NCI-H748 (cell line): ENCODE data around the gene CATSPER2.
"Not testable (repeated sequence)": the region's sequence is repeated elsewhere in the genome, so short reads cannot be mapped to it uniquely, and the experiment has no call there.

Experiments
- DNase-seq: peaks from one replicate; lab custom pipeline; 2025; ENCODE audit not compliant: unreplicated experiment; lab: John Stamatoyannopoulos, UW

Gene CATSPER2

DNA sequence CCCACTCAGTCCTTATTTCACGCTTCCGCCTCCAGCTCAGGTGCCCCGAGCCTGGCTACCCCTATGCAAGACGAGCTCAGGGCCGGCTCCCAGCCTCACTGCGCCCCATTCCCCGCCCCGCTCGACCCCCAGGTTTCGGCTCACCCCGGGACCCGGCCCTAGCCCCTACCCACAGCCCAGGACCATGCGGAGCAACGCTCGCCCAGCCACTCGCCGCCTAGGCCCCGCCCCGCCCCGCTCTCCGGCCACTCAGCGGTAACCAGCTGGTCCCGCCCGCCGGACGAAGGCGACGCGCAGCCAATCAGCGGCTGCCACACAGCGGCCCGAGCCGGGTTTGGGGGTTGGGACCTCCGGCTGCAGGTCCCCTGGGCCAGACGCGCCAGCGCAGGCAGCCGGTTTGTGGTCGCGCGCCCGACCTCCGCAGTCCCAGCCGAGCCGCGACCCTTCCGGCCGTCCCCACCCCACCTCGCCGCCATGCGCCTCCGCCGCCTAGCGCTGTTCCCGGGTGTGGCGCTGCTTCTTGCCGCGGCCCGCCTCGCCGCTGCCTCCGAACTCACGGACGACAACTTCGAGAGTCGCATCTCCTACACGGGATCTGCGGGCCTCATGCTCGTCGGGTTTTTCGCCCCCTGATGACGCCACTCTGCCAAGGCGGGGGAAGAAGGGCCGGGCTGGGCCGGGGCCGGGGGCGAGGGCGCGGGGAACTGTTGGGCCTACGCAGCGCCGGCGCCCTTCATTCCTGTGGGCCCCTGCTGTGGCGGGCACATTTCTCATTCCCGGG is at the start of gene CATSPER2:
Gene CATSPER2 (minus strand): TSS at position 196 of the 781 bp plus-strand sequence. CDS start 783 bp downstream, outside the sequence.
- DNase-seq, result no peak

DNA sequence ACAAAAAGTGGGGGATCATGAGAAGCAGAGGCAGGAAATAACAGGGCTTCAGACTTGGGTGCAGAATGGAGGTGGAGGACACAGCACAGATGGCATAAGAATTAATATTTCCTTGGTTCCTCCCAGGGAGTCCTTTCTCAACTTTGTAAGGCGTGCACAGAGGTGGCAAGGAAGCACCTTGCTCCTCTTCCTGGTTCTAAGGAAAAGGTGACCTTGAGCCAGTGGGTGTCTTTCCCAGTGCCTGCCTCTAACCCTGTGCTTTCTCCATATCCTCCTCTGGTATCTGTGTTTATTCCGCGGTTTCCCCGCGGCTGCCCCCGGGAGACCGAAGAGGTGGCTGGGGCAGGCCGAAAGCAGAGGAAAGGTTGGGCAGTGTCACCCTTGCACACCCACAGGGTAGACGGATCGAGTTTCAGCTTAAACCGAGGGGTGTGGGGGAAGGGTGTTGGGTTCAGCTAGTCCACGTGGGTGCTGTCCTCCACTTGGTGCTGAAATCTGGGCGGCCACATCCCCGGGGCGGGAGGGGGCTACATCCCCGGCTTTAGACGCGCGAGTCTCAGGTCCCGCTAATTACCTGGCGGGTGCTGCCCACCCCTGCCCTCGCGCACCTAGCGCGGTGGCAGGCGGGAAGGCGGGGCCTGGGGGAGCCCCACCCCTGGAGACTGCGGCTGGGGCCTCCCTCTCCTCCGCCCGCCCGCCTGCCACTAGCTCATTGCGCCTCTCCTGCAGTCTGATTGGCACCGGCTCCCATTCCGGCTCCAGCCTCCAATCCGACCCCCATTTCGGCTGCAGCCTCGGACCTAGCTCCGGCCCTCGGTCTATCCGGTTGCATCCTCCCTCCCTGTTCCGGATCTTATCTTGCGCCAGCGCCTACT is 44.7 kb upstream of the CATSPER2 start, which contains the start of gene CKMT1A:
Gene CKMT1A (plus strand): TSS at position 712 of the 875 bp plus-strand sequence. CDS start 192 bp downstream, outside the sequence.
- DNase-seq, result not testable (repeated sequence)

DNA sequence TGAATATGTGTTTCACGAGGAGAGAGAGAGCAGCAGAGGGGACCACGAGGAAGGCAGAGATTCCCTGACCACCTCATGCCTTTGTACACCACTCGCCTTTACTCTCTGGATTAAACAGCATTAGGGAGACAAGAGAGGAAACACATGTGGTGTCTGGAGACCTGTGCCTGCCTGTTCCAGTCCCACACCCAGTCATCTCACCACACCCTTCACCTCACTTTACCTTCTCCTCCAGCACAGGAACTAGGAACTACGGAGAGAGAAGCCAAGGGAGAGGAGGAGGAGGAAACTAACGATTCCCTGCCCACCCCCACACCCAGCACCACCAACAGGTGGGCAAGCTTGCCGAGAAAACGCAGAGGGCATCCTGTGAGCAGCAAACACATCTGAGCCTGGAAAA is 44.0 kb upstream of the CATSPER2 start:
- not testable (repeated sequence) for DNase-seq

DNA sequence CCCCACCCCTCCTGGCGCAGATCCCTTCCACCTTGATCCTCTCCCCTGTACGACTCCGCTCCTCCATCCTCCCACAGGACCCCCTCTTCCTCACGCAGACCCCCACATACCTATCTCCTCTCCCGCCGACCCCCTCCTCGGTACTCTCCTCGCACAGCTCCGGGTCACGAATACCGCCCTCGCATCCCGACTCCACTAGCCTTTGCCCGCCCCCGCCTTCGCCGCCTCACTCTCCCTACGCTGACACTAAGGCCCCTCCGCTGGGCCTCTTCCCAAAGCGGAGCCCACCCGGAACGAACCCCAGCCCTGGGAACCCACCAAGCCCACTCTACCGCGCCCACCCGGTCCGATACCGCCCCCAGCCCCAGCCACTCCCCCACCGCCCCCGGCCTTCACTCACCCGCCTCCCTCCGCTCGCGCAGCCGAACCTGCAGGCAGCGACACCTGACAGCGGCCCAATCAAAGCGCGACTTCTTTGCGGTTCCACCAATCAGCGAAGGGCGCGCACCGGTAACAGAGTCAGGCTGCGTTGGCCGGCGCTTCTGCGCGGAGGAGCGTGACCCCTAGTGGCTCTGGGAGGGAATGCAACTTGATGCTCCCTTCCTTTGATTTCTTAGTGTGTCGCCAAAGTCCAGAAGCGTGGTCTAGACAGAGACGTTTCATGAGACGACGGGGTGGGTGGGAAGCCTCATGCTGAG is 41.1 kb upstream of the CATSPER2 start:
- DNase-seq, result not testable (repeated sequence)

DNA sequence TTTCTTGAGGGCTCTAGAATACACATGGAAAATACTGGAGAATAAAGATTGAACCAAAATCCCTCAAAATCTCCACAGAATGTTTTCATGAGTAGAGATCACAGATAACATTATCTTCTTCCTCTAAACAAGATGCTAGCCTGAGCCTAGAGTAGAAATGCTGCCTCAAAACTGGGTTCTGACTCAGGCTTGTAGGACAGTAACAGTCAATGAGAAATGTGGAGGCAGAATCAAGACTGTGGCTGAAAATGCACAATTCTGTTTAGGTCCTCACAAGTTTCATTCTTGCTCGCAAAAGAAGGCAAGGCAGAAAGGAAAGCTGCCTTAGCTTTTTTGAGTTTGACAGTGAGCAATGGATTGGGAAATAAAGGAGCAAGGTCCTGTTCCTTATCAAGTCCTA is 25.5 kb upstream of the CATSPER2 start:
- not testable (repeated sequence) for DNase-seq

DNA sequence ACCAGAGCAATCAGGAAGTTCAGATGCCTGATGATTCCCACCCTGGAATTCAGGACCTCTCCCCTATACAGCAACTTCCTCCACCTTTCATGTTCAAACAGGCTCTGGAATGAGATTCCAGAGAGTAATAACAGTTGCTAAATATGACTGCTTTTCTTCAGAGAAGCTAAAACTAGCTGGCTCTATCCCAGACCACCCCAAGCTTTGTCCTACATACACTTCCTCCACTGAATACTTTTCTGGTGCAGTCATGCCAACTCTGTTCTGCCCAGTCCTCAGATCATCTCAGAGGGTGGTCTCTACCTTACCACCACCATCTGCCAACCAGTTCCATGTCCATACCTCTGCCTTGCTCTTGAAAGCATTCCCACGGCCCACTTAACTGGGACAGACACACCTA is 17.5 kb upstream of the CATSPER2 start:
- not testable (repeated sequence) for DNase-seq

DNA sequence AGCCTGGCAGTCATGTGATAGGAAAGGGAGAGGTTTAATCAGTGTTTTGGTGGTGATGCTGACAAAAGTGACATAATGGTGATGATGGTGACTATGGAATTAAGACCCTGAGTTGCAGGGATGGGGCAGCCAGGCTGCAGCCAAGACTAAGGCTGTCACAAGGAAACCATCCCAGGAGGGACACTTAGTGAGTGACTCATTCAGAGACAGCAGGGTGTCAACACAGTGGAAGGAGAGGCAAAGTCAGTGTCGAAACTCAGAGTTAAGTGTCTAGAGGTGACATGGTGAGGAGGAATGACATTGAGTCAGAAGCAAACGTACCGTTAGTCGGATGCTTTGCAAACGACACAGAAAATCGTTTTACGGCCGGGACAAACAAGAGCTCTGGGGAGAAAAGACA is 14.7 kb upstream of the CATSPER2 start:
- not testable (repeated sequence) for DNase-seq

DNA sequence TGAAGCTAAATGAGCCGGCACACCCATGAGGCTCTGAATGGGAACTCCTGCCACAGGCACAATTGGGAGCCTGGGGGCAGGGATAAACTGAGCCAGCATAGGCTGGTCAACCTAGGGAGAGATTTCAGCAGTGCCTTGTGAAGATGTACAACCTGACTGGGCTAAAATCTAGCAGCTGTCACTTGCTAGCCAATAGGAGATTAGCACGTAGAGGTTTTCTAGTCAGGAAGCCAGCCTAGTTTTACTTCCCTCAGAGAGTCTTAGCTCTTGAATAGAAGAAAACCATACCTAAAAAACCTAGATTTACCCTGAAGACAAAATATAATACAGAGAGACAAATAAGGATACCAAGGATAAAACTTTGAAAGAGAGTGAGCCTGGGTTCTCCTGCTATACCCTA is 13.6 kb upstream of the CATSPER2 start:
- DNase-seq, result not testable (repeated sequence)

DNA sequence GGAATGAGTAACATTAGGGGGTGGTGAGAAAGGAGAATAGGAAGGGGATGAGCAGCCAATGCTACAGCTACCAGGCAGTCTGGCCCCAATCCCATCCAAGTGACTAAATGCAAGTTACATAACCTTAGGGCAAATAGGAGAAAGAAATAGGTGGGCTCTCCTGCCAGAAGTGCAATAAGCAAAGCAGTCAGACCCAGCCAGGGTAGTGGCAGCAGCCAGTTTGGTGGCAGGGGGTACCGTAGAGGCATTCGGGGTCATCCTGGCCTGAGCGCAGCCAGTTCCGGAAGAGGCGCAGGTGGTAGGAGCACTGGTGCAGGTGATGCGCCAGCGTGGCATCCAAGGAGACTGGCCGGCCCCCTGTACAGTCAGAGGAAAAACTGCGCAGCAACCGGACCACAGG is 11.1 kb upstream of the CATSPER2 start:
- not testable (repeated sequence) for DNase-seq

DNA sequence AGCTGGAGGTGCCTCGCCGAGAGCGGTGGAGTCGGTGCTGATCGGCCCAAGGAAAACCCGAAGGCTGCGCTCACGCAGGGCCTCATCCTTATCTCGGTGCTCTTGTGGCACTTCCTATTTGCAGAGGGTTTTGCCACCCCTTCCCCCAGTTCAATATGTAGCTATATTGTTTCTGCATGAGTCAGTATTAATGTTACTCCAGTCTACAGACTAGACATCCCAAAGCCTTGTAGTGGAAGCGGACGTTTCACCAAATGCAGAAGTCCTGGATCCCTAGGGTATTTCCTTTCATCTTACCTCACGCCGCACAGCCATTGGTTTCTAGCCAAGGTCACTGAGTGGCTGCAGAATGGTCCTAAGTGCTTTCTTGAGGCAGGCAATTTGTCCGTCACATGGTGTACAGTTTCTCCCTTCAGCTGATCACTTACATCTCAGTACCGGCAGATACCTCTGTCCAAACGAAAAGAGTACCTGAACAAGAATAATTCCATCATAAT is 834 bp upstream of the CATSPER2 start:
- not testable (repeated sequence) for DNase-seq

DNA sequence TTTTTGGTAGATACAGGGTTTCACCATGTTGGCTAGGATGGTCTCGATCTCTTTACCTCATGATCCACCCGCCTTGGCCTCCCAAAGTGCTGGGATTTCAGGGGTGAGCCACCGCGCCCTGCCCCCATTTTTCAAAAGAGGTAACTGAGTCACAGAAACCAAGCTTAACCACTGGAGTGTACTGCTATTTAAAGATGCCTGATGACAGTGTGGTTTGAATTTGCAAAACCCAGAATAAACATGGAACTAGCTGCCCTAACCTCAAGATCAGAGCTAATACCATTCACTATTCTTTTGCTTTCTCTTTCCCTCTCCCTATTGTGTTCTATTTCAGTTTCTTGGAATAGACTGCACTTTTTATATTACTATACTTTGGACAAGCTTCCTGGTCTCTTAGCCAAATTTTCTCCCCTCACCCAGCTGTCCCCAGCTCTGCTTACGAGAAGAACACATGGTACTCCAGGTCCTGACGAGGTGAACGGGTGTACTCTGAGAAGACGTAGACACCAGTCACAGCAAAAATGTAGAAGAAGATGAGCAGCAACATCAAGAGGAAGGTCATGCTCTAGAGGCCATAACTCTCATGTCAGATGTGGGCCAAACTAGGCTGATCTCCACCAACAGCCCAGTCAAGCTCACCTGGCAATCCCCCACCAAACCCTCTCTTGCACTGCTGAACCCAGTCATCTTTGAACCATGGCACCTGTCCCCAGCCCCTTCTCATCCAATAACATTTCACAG is 10.0 kb downstream of the CATSPER2 start:
- not testable (repeated sequence) for DNase-seq

DNA sequence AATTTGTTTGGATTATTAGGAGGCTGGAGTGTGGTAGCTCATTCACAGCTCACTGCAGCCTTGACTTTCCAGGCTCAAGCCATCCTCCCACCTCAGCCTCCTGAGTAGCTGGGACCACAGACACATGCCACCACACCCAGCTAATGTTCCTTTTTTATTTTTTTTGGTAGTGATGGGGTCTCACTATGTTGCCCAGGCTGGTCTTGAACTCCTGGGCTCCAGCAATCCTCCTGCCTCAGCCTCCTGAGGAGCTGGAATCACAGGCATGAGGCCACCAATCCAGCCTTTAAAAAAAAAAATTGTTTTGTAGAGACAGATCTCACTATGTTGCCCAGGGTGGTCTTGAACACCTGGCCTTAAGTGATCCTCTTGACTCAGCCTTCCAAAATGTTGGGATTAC is 21.7 kb downstream of the CATSPER2 start:
- not testable (repeated sequence) for DNase-seq

DNA sequence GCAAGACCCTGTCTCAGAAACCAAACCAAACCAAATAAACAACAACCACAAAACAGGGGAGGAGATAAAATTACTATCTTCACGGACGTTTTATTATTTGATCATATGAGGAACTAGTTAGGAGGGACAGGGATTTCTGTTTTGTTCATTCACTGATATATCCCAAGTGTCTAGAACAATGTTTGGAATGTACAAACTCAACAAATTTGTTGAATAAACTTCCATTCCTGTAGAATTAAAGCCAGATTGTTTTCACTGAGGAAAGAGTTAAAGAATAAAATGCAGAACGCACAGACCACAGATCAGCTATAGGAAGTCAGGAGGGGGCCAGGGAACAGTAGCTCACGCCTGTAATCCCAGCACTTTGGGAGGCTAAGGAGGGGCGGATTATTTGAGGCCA is 23.5 kb downstream of the CATSPER2 start:
- DNase-seq, result no peak

DNA sequence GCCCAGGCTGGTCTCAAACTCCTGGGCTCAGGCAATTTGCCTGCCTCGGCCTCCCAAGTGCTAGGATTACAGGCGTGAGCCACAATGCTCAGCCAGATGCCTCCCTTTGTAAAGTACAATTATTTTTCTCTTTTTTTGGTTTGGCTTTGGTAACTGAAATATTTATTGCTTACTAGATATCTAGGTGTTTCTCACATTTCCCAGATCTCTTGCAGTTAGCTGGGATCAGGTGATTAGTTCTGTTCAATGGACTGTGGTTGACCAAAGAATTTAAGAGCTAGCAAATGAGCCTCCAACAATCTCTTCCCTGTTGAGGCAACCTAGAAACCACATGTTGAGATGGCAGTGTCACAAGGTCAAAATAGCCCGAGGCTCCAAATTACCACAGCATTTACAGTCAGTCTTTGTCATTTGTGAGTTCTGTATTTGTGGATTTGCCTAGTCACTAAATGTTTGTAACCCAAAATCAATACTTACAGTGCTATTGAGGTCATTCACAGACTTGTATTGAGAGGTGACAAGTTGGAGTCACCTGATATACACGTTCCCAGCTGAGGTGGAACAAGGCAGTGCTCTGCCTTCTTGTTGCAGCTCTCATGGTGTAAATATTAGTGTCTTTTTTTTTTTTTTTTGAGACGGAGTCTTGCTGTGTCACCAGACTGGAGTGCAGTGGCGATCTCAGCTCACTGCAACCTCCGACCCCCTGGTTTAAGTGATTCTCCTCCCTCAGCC is 26.4 kb downstream of the CATSPER2 start:
- DNase-seq, result not testable (repeated sequence)

DNA sequence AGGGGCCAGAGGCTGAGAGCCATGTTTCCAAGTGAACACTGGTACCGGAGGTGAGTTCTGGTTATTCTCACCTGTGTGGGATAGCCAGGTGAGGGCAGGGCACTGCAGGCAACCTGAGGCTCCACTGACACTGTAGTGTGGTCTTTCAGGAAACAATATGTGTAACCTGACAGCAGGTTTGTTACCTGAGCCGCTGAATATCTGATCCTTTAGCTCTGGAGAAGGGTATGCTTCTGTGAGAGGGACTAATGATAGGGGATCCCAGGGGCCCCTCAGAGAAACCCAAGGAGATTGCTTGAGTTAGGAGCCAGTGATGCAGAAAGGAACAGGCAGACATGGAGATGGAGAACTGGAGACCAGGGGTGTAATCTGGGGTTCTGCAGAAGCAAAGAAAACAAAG is 29.9 kb downstream of the CATSPER2 start, which contains the start of gene STRC:
Gene STRC (minus strand): TSS at position 101 of the 400 bp plus-strand sequence. CDS start 78 bp downstream, at position 23.
- DNase-seq, result not testable (repeated sequence)

DNA sequence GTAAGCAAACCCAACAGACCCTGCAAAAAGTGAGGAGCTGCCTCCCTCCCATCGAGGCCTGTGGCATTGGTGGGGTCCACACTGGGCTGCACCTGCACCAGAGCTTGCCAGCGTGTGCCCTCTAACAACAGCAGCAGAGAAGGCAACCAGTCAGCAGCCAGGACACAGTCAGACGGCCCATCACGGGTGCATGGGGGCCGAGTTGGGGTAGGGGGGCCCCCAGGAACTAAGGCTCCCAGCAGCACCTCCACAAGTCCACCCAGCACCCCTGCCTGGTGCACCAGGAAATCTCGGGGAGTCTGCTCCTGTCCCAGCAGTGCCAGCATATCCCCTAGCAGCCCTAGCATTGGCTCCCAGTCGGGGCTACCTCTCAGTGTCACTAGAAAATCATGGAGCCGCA is 30.9 kb downstream of the CATSPER2 start:
- DNase-seq, result not testable (repeated sequence)

DNA sequence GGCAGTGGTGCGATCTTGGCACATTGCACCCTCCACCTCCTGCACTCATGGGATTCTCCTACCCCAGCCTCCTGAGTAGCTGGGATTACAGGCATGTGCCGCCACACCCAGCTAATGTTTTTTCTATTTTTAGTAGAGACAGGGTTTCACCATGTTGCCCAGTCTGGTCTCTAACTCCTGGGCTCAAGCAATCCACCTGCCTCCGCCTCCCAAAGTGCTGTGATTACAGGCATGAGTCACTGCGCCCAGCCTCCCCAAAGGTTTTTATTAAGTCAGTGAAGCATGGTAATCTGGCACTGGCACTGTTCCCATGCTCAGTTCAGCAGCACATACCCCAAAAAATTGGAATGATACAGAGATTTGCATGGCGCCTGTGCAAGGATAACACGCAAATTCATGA is 46.4 kb downstream of the CATSPER2 start:
- DNase-seq, result not testable (repeated sequence)

DNA sequence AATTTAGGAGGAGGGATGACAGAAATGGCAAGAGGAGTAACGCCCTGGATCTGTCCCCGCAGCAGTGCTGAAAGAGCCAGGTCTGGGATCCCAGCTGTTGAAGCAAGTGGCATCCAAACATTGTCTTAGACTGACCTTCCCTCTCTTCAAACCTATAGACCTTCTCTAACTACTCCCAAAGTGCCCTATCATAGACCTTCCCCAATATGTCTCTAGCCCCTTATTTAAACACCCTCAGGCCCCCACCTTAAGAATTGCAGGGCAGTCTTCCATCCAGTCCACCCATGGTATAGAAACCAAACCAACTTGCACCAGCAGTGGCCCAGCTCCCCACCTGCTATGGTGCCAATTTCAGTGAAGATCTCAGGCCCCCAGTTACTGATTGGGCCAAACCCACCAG is 48.4 kb downstream of the CATSPER2 start:
- not testable (repeated sequence) for DNase-seq

DNA sequence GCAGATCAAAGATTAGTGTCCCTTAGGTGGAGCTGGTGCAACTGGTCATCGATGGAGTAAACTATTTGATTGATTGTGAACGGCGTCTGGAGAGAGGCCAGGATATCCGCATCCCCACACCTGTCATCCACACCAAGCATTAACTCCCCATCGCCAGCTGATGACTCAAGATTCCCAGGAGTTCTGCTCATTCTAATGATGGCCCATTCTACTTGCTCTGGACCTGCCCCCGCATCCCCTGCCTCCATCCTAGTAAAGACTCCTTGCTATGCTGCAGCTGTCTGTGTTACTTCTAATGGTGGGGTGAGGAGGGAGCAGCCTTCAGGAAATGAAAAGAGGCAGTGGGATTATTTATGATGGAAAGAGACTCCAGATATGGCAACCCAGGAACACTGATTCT is 49.5 kb downstream of the CATSPER2 start:
- not testable (repeated sequence) for DNase-seq
